Naive B cell (primary cell): ENCODE measurements around the gene ADIRF. TPM values are rescaled to one million over a fixed set of nuclear protein-coding genes. Genes with fewer than 3 reads are reported as not detected.
A peak's percentile ranks its signal among the peaks of the same experiment; 100 is the strongest.
"Not testable (repeated sequence)": the region's sequence is repeated elsewhere in the genome, so short reads cannot be mapped to it uniquely, and the experiment has no call there.

Experiments
- ATAC-seq, 2 donors: fragments of 150-1000 bp; cut with Tn5 transposase; 2 replicates each; pipeline ENCODE4 v1.10.0; 2021; ENCODE audit warnings: low read depth in 2 of 2, mild to moderate bottlenecking in 2 of 2, moderate library complexity in 2 of 2
- DNase-seq: peaks from one replicate; pipeline ENCODE4 v3.0.0; 2022
- H3K27ac Mint-ChIP-seq, 6 donors: one replicate each; pipeline ENCODE4 v1.8.0; 2020 to 2022; ENCODE audit warnings: mild to moderate bottlenecking in 6 of 6, mixed read lengths in 6 of 6, moderate library complexity in 5 of 6, inconsistent platforms in 2 of 6
- H3K27me3 Mint-ChIP-seq, 3 donors: one replicate each; pipeline ENCODE4 v1.8.0; 2021 to 2022; ENCODE audit warnings: mixed read lengths in 3 of 3, mild to moderate bottlenecking in 1 of 3
- H3K36me3 Mint-ChIP-seq, 2 donors: one replicate each; pipeline ENCODE4 v1.8.0; 2020 to 2022; ENCODE audit warnings: mixed read lengths in 2 of 2, inconsistent platforms in 1 of 2, mild to moderate bottlenecking in 1 of 2
- H3K4me1 Mint-ChIP-seq, 3 donors: one replicate each; pipeline ENCODE4 v1.8.0; 2020 to 2022; ENCODE audit warnings: mixed read lengths in 3 of 3, inconsistent platforms in 1 of 3, mild to moderate bottlenecking in 1 of 3, moderate library complexity in 1 of 3
- H3K4me3 Mint-ChIP-seq, 8 donors: one replicate each; pipeline ENCODE4 v1.8.0; 2020 to 2022; ENCODE audit warnings: mild to moderate bottlenecking in 8 of 8, mixed read lengths in 8 of 8, moderate library complexity in 8 of 8, inconsistent platforms in 2 of 8
- H3K9me3 Mint-ChIP-seq, 7 donors: one replicate each; pipeline ENCODE4 v1.8.0; 2020 to 2022; ENCODE audit warnings: mixed read lengths in 7 of 7, mild to moderate bottlenecking in 5 of 7, inconsistent platforms in 2 of 7, moderate library complexity in 1 of 7
- polyA plus RNA-seq, 6 donors: library from polyadenylated mRNA; unstranded; fragments of 300-500 nt; fragmentation: Illumina TruSeq; gene quantifications; one replicate each; pipeline ENCODE4 v1.2.3, GENCODE V29; 2021; ENCODE audit warnings: low read depth in 6 of 6

ADIRF gene
- polyA plus RNA-seq, 6 donors from 2014 or later = not detected

DNA sequence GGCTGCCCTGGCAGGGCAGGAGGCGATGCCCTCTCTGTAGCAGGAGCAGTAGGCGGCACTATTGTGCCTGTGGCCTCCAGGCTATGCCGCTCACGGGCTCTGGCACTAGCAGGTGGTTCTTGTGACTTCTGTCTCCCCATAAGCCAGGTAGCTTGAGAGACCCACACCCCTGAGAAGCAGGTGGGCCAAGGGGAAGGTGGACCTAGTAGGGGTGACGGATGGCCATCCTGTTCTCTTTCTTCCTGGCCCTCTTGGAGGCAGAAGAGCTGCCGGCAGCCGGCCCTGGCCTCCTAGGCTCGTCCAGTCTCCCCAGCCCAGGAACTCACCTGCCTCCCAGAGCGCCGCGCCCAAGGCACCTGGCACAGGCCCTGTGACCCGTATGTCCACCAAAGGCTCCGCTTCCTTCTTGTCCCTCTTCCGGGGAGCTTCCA, 26.3 kb upstream of the ADIRF start:
- no peaks in the 10 kb centered on the region for H3K36me3 Mint-ChIP-seq
- no peak for ATAC-seq
- DNase-seq = no peak
- peaks cover 0 to 5% (median 0%) of the 10 kb centered on the region in 3 donors for H3K4me1 Mint-ChIP-seq
- H3K27me3 Mint-ChIP-seq = peaks cover 0 to 11% (median 7%) of the 10 kb centered on the region in 3 donors
- no peaks in the 10 kb centered on the region for H3K9me3 Mint-ChIP-seq
- H3K27ac Mint-ChIP-seq = peak overlapping the region in 1 of 6 donors; percentile 60
- no peak overlapping the region for H3K4me3 Mint-ChIP-seq

DNA sequence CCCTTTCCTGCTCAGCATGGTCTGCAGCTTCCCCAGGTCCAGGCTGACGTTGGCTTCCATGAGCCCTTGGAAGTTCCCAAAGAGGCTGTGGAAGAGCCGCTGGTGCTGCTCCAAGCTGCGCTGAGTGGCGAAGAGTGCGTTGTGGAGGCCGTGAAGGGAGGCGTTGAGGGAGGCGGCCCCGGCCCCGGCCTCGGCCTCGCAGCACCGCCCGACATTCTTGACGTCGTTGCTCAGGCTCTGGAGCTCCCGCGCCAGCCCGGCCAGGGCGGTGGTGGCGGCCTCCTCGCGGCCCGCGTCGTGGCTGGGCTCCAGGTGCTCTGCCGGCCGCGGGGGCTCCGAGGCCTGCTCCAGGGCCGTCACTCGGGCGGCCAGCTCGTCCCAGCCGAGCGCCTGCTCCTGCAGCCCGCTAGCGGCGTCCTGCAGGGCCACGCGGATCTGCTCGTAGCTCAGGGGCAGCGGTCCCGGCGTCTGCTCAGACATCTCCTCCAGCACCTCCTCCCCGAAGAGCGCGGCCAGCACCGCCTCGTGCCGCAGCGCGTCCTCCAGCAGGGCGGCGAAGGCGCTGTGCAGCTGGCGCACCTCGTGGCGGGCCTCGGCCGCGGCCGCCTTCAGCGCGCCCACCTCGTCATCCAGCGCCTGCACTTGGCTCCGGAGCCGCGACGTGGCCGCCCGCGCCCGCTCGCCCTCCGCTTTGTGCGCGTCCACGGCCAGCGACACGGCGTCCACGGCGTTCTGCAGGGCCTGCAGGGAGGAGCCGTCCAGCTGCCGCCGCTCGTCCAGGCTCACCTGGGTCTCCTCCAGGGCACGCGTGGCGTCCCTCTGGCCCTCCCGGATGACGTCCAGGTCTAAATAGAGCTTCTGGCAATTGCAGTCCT, 25.6 kb upstream of the ADIRF start:
- no peaks in the 10 kb centered on the region for H3K9me3 Mint-ChIP-seq
- H3K27me3 Mint-ChIP-seq = peaks cover 0 to 9% (median 8%) of the 10 kb centered on the region in 3 donors
- DNase-seq = no peak
- ATAC-seq = no peak
- no peaks in the 10 kb centered on the region for H3K36me3 Mint-ChIP-seq
- H3K27ac Mint-ChIP-seq = peak overlapping the region in 1 of 6 donors; percentile 60
- H3K4me3 Mint-ChIP-seq = no peak overlapping the region
- H3K4me1 Mint-ChIP-seq = peaks cover 0 to 5% (median 0%) of the 10 kb centered on the region in 3 donors

DNA sequence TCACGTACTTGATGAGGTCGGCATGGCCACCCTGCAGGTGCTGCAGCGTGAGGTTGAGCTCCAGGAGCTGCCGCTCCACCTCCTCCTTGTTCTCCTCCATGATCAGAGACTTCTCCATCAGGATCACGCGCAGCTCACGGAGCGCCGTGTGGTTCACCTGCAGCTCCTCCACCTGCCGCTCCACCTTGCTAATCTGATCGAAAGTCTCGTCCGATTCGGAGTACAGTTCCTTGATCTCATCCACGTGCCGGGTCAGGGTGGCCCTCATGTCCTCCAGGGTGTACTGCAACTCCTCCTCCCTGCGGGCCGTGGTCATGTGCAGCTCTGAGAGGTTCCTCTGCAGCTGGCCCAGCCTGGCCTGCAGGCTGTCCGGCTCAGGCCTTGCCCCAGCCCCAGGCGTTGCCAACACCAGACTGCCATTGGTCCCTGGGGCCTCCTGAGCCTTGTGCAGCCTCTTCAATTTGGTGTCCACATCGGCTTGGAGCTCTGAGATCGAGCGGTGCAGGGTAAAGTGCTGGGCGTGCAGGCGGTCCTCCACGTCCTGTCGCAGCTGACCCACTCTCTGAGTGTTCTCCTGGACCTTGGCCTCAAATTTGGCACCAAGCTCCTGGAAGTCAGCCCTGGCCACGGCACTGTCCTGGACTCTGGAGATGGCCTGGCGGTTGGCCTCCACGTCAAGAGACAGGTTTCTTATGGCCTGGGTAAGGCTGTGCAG, 24.8 kb upstream of the ADIRF start:
- H3K27me3 Mint-ChIP-seq = peaks cover 0 to 14% (median 9%) of the 10 kb centered on the region in 3 donors

DNA sequence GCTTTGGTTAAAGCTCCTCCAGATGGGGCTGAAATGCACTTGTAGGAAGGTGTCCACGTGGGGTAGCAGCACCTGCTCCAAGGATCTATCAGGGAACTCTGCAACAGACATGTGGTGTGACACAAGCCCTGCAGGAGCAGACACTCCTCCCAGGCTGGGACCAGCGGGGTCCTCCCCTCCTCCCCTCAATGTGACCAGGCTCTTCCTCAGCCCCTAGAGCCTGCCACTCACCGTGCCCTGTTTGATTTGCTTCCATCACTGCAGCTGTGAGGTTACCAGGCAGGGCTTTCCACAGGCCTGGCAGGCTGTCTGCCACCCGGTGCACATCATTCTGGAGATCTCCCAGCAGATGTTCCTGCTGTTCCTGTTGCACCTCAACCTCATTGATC, 24.3 kb upstream of the ADIRF start:
- peaks cover 0 to 16% (median 9%) of the 10 kb centered on the region in 3 donors for H3K27me3 Mint-ChIP-seq
- no peaks in the 10 kb centered on the region for H3K36me3 Mint-ChIP-seq
- no peaks in the 10 kb centered on the region for H3K9me3 Mint-ChIP-seq
- H3K4me3 Mint-ChIP-seq = no peak overlapping the region
- ATAC-seq (no peak), DNase-seq (no peak)
- H3K4me1 Mint-ChIP-seq = peaks cover 0 to 2% (median 0%) of the 10 kb centered on the region in 3 donors
- H3K27ac Mint-ChIP-seq = no peak overlapping the region

More for the DNA sequence above, 24.8 kb upstream of the ADIRF start:
- no peak overlapping the region for H3K4me3 Mint-ChIP-seq
- DNase-seq (no peak), ATAC-seq (no peak)
- H3K9me3 Mint-ChIP-seq = no peaks in the 10 kb centered on the region
- no peak overlapping the region for H3K27ac Mint-ChIP-seq
- H3K36me3 Mint-ChIP-seq = no peaks in the 10 kb centered on the region
- peaks cover 0 to 5% (median 0%) of the 10 kb centered on the region in 3 donors for H3K4me1 Mint-ChIP-seq

DNA sequence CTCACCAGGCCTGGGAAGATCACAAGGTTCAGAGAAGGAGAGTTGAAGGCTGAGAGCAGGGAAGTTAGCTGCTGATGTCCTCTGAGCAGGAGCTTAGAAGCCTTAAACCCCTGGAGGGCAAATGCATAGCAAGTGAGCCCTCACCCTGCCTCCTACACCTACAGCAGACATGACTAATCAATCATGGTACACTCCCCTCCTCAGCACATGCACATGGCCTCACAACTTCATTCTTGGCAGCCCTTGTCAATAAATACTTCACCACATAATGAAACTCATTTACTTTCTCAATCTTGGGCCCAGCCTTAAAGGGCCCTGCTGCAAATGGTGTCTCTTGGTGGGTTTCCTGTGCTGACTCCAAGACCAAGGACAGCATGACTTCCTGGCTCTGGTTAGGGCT, 23.8 kb upstream of the ADIRF start:
- H3K27me3 Mint-ChIP-seq = peaks cover 0 to 16% (median 9%) of the 10 kb centered on the region in 3 donors
- H3K4me1 Mint-ChIP-seq = no peaks in the 10 kb centered on the region
- ATAC-seq = no peak
- no peak overlapping the region for H3K4me3 Mint-ChIP-seq
- H3K27ac Mint-ChIP-seq = peak overlapping the region in 1 of 6 donors; percentile 39
- DNase-seq = no peak
- H3K9me3 Mint-ChIP-seq = no peaks in the 10 kb centered on the region
- no peaks in the 10 kb centered on the region for H3K36me3 Mint-ChIP-seq

DNA sequence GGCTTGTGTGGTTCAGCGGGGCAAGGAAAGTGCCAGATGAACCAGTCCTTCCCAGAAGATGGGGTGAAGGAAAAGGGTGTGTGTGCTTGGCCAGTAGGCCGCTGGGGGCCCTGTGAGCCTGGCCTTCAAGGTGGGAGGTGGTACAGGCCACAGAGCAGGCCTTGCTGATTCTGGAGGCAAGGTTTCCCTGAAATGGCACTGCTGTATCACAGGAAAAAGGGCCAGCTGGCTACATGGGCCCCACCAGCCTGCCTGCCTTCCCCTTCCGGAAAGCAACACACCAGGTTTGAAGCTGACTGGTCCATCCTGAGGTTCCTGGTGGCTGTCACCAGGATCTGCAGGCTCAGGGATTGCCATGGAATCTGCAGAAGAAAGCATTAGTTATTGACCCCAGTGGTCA, 23.4 kb upstream of the ADIRF start:
- H3K4me3 Mint-ChIP-seq = no peak overlapping the region
- no peaks in the 10 kb centered on the region for H3K4me1 Mint-ChIP-seq
- DNase-seq (no peak), ATAC-seq (no peak)
- H3K27me3 Mint-ChIP-seq = peaks cover 0 to 16% (median 9%) of the 10 kb centered on the region in 3 donors
- H3K27ac Mint-ChIP-seq = no peak overlapping the region
- no peaks in the 10 kb centered on the region for H3K9me3 Mint-ChIP-seq
- no peaks in the 10 kb centered on the region for H3K36me3 Mint-ChIP-seq

DNA sequence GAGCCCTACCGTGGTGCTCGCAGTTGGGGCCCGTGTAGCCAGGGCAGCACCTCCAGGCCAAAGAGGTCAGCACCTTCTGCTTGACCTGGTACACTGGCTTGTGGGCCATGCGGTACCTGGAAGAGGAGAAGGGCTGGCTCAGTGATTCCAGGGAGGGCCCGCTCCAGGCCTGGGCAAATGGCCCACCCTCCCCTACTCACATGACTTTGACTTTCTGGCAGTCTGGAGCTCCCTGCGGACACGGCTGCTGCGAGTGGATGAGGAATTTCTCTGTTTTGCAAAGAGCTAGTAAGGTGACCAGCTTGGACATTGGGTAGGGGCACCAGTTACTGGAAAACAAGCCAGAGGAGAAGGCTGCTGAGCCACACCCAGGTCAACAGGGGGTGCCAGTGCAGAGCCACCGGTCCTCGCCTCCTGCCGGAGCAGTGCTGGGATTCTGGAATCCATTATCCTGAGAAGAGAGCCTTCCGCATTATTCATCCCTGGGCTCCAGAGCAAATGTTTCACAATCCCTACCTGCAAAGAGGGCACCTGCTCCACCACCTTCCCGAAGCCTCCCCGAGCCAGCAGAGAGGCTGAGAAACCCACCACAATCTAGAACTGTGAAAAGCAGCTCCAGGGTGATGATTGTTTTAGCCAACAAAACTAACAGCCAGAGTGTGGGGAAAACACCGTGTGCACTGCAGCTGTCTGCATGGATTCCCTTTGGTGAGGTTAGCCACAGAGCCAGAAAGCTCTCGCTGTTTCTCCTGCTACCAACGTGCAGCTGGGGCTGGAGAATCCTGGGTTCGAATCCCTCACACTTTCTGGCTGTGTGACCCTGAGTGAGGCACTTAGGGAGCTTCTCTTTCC, 22.7 kb upstream of the ADIRF start:
- Mint-ChIP-seq H3K9me3 (peaks cover 0 to 4% (median 2%) of the 10 kb centered on the region in 7 donors), H3K27me3 (peaks cover 0 to 16% (median 9%) of the 10 kb centered on the region in 3 donors), H3K4me3 (no peak overlapping the region), H3K4me1 (no peaks in the 10 kb centered on the region), H3K36me3 (peaks cover 0 to 3% of the 10 kb centered on the region in 2 donors), H3K27ac (no peak overlapping the region)
- DNase-seq = no peak
- no peak for ATAC-seq

DNA sequence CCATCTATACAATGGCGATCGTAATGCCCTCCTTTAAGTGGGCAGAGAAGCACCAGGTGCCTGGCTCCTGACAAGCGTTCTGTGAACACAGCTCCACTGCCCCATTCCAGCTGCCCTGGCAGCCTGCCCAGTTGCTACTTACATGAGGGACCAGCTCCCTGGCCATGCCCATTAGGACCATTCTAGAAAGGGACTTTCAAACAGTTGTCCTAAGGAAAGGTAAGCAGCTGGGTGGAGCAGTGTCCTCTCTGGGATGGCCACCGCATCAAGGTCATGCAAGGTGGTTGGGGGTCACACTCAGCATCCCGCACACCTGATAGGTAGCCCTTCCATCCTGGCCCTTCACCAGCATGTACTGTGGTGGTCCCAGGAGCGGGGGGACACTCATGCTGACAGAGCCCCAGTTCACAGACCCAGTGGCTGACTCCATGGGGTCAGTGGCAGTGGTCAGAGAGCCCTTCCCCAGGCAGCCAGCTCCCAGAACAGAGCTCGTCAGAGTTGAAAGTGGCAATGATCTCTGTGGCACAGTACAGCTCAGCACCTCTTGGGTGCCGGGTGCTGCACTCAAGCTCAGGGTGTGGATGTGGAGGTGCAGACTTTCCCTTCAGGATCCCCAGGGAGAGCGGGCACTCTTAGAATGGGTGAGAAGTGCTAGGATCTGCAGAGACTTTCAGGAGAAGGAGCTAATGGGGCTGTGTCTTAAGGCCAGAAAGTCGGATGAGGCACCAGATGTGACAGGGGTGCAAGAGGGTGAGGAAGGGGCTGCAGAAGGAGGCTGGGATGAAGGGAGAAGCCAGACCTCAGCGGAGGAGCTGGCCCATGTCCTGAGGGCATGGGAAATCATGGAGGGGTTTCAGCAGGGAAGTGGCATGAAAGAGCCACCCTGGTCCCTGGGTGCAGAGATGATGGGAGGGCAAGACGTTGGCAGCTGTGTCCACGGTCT, 21.8 kb upstream of the ADIRF start:
- no peak overlapping the region for H3K27ac Mint-ChIP-seq
- H3K9me3 Mint-ChIP-seq = peaks cover 0 to 13% (median 4%) of the 10 kb centered on the region in 7 donors
- no peak for DNase-seq
- H3K27me3 Mint-ChIP-seq = peaks cover 0 to 16% (median 9%) of the 10 kb centered on the region in 3 donors
- no peak overlapping the region for H3K4me3 Mint-ChIP-seq
- ATAC-seq = no peak
- H3K36me3 Mint-ChIP-seq = peaks cover 0 to 4% of the 10 kb centered on the region in 2 donors
- H3K4me1 Mint-ChIP-seq = no peaks in the 10 kb centered on the region

DNA sequence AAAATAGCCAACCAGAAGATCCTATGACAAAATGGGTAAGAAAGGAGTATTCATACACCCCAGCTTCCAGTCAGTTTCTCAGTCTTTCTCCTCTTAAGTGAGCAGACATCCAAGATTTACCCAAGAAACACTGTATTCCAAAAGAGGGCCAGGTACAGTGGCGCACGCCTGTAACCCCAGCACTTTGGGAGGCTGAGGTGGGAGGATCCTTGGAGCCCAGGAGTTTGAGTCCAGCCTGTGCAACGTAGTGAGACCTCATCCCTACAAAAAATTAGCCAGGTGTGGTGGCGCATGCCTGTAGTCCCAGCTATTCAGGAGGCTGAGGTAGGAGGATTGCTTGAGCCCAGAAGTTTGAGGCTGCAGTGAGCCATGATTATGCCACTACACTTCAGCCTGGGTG, 20.5 kb upstream of the ADIRF start:
- not testable (repeated sequence) for H3K4me1 Mint-ChIP-seq, DNase-seq, H3K4me3 Mint-ChIP-seq, ATAC-seq
- H3K27me3 Mint-ChIP-seq = peaks cover 0 to 16% (median 9%) of the 10 kb centered on the region in 3 donors
- peaks cover 7 to 26% (median 16%) of the 10 kb centered on the region in 7 donors for H3K9me3 Mint-ChIP-seq
- H3K27ac Mint-ChIP-seq = peak overlapping the region in 1 of 6 donors; percentile 41
- H3K36me3 Mint-ChIP-seq = peaks cover 4 to 10% of the 10 kb centered on the region in 2 donors

DNA sequence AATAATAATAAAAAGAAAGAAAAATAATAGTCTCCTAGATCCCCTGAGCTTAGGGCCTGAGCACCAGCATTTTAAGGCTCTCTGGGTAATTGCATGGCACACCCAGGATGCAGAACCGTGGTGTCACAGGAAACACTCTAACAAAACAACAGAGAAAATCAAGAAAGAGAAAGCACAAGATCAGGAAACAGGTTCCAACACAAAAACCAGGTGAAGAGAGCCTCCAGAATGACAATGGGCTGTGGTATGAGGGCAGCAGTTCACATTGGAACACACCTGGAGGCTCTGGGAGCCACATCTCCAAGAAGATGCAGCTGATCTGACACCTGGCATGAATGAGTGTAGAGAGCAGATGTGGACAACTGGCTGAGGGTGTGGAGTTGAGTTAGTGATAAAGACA, 17.9 kb upstream of the ADIRF start:
- ATAC-seq = no peak
- no peak overlapping the region for H3K27ac Mint-ChIP-seq

DNA sequence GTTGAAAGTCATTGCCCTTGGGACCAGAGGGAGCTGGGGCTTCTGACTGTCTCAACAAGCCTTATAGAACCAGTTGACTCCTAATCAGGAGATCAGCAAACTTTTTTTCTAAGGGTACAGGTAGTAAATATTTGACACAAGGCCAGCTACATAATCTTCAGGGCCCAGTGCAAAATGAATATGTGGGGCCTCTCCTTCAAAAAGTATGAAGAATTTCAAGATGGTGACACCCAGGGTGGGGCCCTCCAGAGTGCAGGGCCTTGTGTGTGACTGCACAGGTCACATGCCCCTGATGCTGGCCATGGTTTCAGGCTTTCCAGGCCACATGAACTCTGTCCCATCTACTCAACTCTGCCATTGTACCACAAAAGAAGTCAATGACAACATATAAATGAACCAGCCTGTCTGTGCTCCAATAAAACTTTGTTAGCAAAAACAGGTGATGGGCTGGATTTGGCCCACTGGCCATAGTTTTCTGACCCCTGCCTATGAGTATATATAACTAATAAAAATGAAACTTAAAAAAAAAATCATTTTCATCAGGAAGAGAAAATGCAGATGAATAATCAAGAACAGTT, 17.0 kb upstream of the ADIRF start:
- DNase-seq (no peak), ATAC-seq (no peak)
- H3K36me3 Mint-ChIP-seq = peaks cover 4 to 10% of the 10 kb centered on the region in 2 donors
- H3K27me3 Mint-ChIP-seq = peaks cover 0 to 16% (median 9%) of the 10 kb centered on the region in 3 donors
- H3K27ac Mint-ChIP-seq = no peak overlapping the region
- H3K9me3 Mint-ChIP-seq = peaks cover 8 to 35% (median 24%) of the 10 kb centered on the region in 7 donors
- H3K4me3 Mint-ChIP-seq = no peak overlapping the region
- H3K4me1 Mint-ChIP-seq = no peaks in the 10 kb centered on the region

More for the DNA sequence above, 17.9 kb upstream of the ADIRF start:
- no peak for DNase-seq
- Mint-ChIP-seq H3K9me3 (peaks cover 8 to 35% (median 24%) of the 10 kb centered on the region in 7 donors), H3K36me3 (peaks cover 4 to 10% of the 10 kb centered on the region in 2 donors), H3K4me3 (no peak overlapping the region), H3K4me1 (no peaks in the 10 kb centered on the region), H3K27me3 (peaks cover 0 to 16% (median 9%) of the 10 kb centered on the region in 3 donors)

DNA sequence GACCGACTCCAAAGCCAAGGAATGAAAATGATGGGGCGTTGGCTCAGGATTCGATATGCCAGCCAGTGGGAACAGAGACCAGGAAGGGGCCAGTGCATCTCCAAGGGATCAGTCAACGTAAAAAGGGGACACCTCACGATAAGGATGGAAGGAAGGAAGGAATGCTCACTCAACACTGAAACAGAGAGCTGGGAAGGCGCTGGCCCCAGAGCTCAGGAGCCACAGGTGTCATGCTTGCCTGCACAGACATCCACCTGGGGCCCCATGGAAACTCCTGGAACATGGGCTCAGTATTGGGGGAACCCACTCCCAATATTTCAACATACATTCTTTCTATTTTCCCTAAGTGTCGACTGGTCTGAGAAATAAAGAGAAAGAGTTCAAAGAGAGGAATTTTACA, 16.2 kb upstream of the ADIRF start:
- Mint-ChIP-seq H3K27ac (peak overlapping the region in 1 of 6 donors; percentile 24), H3K27me3 (peaks cover 0 to 9% (median under 1%) of the 10 kb centered on the region in 3 donors)

More for the DNA sequence above, 16.2 kb upstream of the ADIRF start:
- Mint-ChIP-seq H3K4me1 (no peaks in the 10 kb centered on the region), H3K9me3 (peaks cover 8 to 35% (median 24%) of the 10 kb centered on the region in 7 donors), H3K4me3 (no peak overlapping the region), H3K36me3 (peaks cover 4 to 10% of the 10 kb centered on the region in 2 donors)
- DNase-seq (no peak), ATAC-seq (no peak)
